MG63 (cell line): ENCODE data around the gene SPON2. TPM values are rescaled to one million over a fixed set of nuclear protein-coding genes. Genes with fewer than 3 reads are reported as not detected.

Source experiments
- DNase-seq: peaks from one replicate; pipeline ENCODE4 v3.0.0-alpha.2; 2020
- H3K27me3 ChIP-seq: fragments of 250-450 bp; sonication (Bioruptor Pico); 2 replicates; pipeline ENCODE4 v1.5.1; 2020; ENCODE audit warnings: mild to moderate bottlenecking, moderate library complexity
- H3K36me3 ChIP-seq: fragments of 250-450 bp; sonication (Bioruptor Pico); 2 replicates; pipeline ENCODE4 v1.5.1; 2020; ENCODE audit warnings: mild to moderate bottlenecking, moderate library complexity
- H3K4me3 ChIP-seq: fragments of 250-450 bp; sonication (Bioruptor Pico); 2 replicates; pipeline ENCODE4 v1.5.1; 2020; ENCODE audit warnings: mild to moderate bottlenecking, moderate library complexity
- H3K9me3 ChIP-seq: fragments of 250-450 bp; sonication (Bioruptor Pico); 2 replicates; pipeline ENCODE4 v1.5.1; 2020; ENCODE audit warnings: mild to moderate bottlenecking, moderate library complexity
- total RNA-seq: library from RNA; depleted of rRNA; stranded (reverse); fragments of >200 nt; shearing (Covaris generic); gene quantifications from 2 replicates; pipeline ENCODE4 v1.2.3, GENCODE V29; 2014; ENCODE audit warnings: low replicate concordance

The SPON2 gene
- total RNA-seq, 1 experiment from 2014 or later: 43.1 TPM

DNA sequence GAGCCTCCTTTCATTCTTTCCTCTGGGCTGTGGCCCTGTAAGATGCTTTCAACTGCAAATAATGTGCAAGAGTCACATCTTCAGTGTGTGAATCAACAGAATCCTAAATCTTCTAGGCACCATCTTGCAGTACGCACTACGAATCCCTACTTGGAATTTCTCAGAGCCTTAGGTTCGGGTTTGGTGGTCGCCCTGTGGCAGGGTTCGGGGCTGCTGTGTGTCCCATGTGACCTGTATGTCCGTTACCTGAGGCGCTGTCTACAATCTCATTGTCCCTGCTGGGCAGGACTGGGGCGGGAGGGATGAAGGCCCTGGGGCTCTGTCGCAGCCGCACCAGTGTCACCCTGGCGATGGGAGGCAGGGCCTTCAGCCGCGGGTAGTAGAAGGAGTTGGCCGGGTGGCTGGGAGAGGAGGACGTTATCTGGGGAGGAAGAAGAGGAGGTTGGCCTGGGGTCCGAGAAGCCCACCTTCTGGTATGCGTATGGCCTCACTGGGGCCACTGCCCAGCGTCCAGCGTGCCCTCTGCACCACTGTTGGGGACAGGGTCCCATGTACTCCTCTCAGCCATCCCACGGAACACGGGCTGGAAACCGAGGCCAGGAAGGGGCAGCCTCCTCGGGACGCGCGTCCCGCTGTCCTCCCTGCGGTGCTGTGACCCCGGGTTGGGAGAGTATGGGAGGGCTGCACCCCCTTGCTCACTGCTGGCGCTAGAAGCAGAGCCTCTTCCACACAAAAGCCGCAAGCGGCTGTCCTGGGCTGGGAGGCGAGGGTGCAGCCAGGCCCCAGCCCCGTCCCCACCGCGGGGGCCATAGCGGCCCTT is 2.0 kb downstream of the SPON2 start:
- Histone ChIP-seq H3K9me3 (no peaks in the 10 kb centered on the region), H3K27me3 (no peaks in the 10 kb centered on the region), H3K36me3 (peaks cover 9% of the 10 kb centered on the region), H3K4me3 (no peak overlapping the region)
- no peak for DNase-seq

DNA sequence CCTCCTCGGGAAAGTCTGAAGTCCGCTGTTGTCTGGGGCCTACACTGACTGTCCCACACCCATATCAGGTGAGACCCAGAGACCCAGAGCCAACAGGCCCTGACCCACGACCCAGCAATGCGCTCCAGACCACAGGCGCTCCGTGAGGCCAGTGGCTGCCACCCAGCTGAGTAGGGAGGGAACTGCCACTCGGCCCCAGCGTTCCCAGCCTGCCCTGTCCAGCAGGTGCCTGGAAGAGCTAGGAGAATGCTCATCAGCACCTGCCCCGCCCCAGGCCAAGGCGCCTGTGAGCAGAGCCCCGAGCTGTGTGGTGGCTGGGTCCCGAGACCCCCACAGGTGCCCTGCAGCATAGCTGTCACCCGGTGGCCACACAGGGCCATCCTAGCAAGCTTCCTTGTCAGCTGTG is 2.7 kb downstream of the SPON2 start:
- Histone ChIP-seq H3K27me3 (no peaks in the 10 kb centered on the region), H3K4me3 (no peak overlapping the region), H3K9me3 (no peaks in the 10 kb centered on the region), H3K36me3 (peaks cover 9% of the 10 kb centered on the region)
- no peak for DNase-seq

DNA sequence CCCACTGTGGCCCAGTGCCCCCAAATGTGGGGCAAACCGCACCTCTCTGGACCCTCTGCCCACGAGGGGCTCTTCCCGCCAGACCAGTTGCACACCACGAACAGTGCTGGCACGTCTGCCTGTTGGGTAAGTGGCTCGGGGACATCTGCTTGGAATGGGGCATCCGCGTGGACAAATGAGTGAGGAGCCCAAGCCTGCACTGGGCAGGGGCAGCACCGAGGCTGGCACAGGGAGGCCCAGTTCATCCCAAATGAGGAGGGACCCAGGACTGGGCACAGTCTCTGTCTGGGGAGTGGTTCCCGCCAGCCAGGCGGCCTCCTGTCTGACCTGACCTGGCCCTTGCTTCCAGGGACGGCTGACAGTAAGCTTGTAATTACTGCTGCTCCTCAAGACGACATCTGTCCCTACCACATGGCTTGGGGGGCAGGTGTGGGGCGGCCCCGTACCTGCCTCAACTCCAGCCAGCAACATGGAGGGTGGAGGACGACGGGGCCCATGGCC is 3.2 kb downstream of the SPON2 start:
- H3K4me3 ChIP-seq: no peak overlapping the region
- DNase-seq: no peak
- H3K36me3 ChIP-seq: peaks cover 9% of the 10 kb centered on the region
- no peaks in the 10 kb centered on the region for H3K9me3 ChIP-seq
- no peaks in the 10 kb centered on the region for H3K27me3 ChIP-seq

DNA sequence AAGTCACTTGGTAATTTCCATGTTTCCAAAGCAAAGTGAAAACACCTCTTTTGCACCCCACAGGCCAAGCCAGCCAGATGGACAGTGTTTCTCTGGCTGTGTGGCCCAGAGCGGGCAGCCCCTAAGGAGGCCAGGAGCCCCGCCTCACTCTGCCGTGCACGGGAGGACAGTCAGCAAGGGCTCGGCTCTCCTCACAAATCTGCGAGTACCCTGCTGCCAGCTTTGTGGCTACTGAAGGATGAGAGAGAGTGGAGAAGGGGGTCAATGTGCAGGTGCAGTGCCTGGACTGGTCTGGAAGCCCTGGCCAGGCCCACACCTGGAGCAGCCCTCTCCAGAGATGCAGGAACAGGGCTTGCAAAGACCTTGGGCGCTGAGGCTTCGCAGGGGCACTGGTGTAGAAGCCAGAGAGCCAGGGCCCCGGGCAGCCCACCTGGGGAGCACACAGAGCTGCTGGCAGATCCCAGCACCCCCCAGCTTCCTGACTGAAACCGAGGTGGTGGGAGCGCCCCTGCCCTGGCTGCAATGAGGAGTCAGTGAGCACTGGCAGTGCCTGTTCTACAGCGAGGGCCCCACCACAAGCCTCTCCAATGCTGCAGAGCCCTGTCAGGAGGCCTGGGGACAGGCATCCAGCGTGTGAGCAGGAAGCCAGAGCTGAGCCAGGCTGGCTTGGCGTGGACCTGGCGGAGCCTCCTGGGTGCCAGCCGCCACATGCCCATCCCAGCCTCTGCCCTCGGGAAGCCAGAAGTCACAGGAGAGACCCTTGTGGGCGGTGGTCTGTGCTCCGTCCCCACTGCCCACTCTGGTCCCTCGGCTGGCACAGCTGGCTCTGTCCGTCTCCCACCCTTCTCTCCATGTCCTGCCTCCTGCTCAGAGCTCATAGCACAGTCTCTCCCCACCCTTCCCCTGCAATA is 3.9 kb downstream of the SPON2 start:
- Histone ChIP-seq H3K27me3 (no peaks in the 10 kb centered on the region), H3K9me3 (no peaks in the 10 kb centered on the region), H3K36me3 (peaks cover 9% of the 10 kb centered on the region), H3K4me3 (no peak overlapping the region)
- no peak for DNase-seq

DNA sequence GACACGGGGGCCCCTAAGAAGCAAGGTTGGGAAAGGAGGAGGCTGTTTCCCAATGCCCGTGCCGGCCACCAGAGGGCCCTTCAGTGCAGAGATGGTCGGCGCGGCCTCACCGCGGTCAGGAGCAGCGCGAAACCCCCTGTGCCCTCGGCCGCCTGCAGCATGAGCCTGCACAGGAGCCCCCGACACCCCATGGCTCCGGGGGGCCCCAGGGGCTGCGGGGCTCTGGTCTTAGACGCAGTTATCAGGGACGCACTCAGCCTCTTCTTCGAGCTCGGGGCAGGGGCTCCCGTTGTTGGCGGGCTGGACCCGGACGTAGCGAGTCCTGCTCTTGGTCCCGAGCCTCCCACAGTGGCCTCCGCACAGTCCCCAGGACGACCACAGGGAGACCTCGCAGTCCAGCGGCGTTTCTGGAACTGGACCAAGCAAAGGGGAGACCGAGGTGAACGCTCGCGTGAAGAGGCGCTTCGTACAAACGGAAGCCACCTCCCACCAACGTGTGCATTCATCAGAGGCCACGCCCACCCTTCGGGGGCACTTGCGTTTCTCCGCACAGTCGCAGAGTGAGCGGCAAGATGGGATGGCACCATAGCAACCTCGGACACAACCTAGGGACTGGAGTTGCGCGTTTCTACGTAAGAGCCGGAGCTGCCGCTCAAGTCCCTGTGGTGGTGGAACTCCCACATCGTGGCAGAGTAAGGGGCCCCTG is 5.0 kb downstream of the SPON2 start:
- H3K36me3 ChIP-seq: peaks cover 9% of the 10 kb centered on the region
- no peak overlapping the region for H3K4me3 ChIP-seq
- no peaks in the 10 kb centered on the region for H3K9me3 ChIP-seq
- no peak for DNase-seq
- H3K27me3 ChIP-seq: no peaks in the 10 kb centered on the region

DNA sequence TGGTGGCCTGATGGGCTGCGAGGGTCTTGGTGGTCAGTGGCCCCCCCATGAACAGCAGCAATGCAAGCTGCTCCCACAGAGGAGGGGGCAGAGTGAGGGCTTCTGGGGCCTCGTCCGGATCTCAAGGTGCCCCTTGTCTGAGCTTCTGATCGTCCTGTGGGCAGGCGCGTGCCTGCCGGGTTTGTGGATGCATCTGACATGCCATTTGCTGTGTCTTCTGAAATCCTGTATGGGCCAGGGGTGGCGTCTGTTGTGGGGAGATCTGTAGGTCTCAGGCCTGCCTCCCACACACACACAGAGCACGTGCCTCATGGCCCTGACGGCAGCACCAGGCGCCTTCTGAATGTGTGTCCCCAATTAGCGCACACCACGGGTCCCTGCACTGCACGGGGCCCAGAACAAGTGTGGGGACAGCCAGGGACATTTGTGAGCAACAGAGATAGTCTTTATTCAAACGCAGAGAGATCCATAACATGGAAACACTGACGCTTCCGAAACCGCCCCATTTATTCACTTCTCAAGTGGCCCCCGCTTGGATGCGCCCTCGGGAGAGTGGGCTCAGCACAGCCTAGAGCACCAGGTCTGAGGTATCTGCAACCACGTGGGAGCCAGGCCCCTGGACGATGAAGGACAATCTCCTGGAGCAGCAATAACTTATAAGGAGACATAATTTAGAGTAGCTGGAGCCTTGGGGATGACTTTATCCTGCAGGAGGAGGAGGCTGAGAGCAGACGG is 5.7 kb downstream of the SPON2 start:
- Histone ChIP-seq H3K9me3 (no peaks in the 10 kb centered on the region), H3K27me3 (no peaks in the 10 kb centered on the region), H3K36me3 (peaks cover 9% of the 10 kb centered on the region), H3K4me3 (no peak overlapping the region)
- no peak for DNase-seq

DNA sequence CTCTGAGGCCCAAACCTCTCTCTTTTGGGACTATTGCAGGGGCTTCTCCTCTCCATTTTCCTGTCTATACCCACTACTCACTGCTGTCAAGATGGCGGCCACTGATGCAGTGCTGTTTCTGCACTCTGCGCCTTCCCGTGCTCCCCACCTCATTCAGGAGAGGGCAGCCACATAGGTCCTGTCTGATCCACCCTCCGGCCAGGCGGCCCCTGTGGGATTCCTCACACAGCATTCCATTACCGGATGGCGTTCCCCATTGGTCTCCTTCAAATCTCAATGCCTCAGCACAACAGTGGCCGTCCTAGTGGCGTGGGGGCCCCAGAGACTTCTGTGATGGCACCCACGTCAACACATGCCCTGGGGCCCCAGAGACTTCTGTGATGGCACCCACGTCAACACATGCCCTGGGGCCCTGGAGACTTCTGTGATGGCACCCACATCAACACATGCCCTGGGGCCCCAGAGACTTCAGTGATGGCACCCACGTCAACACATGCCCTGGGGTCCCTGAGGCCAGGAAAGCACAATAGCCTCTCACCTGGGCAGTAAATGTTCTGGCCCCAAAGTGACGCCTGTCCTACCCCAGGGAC is 7.3 kb downstream of the SPON2 start:
- no peak for DNase-seq
- peaks cover 9% of the 10 kb centered on the region for H3K36me3 ChIP-seq
- H3K4me3 ChIP-seq: no peak overlapping the region
- H3K9me3 ChIP-seq: no peaks in the 10 kb centered on the region
- no peaks in the 10 kb centered on the region for H3K27me3 ChIP-seq

DNA sequence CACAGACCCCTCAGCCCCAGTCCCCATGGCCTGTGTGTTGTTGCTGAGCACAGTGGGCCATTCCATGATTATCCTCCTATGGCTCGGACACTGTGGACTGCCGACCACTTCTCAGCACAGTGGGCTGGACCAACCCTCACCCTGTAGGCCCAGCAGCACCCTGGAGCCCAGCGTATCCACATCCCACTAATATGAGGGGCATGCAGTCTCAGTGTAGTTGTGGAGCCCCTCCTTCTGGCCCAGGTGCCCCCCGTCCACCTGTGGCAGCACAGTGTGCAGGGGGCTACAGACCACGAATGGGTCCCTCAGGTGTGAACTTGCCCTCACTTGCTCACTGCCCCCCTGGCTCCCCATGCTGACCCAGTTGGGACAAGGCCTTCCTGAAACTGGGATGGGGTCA is 7.9 kb downstream of the SPON2 start:
- H3K36me3 ChIP-seq: peaks cover 6% of the 10 kb centered on the region
- H3K4me3 ChIP-seq: no peak overlapping the region
- no peaks in the 10 kb centered on the region for H3K9me3 ChIP-seq
- no peaks in the 10 kb centered on the region for H3K27me3 ChIP-seq
- no peak for DNase-seq

DNA sequence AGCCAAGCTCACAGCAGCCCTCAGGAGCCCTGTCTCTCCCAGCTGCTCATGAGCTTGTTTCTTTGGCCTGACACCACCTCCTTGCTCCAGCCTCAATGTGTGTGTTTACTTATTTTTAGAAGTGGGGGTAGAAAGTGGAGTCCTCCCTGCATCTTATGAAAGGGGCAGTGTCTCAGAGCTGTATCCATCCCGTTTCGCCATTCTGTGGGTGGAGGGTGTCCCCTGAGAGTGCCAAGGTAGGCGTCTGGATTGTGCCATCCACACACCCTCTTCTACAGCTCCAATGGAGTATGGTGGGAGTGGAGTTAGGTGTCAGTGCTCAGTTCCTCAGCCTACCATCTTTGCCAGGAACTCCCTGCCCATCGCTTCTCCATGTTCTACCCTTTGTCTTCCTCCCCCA is 8.3 kb downstream of the SPON2 start:
- no peaks in the 10 kb centered on the region for H3K9me3 ChIP-seq
- peaks cover 6% of the 10 kb centered on the region for H3K36me3 ChIP-seq
- no peak overlapping the region for H3K4me3 ChIP-seq
- DNase-seq: no peak
- H3K27me3 ChIP-seq: no peaks in the 10 kb centered on the region

DNA sequence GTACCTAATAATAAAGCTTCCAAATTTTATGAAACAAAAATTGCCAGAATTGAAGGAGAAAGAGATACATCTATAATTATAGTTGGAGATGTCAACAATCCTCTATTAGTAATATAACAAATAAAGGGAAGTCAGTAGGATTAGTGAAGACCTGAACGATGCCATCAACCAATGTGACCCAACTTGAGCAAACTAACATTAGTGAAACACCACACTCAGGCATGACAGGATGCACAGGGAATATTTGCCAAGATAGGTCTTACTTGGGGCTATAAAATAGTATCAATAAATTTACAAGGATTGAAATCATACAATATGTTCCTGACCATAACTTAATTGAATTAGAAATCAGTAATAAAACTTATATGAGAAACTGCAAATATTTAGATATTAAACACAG is 12.0 kb downstream of the SPON2 start:
- Histone ChIP-seq H3K27me3 (no peaks in the 10 kb centered on the region), H3K36me3 (no peaks in the 10 kb centered on the region), H3K9me3 (0 out of 2 replicates have a peak, but pooled peaks cover 5% of the 10 kb centered on the region), H3K4me3 (no peak overlapping the region)
- no peak for DNase-seq

DNA sequence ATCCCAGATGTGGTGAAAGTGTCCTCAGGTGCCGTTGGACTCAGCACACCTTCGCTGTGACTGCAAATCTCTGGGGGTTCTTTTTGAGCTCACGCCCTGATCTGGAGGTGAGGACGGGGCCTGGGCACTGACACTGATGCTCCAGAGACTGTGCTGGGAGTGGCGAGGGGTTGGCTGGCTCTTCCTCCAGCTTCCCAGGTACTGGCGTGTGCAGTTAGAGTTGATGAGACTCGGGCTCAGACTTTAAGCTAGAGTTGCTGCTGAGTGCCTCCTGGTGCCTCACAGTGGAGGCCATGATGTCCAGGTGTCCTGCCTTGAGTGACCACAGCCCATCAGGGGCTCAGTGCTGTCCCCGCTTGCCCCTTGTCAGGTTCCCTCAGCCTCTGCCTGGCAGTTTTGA is 16.3 kb downstream of the SPON2 start:
- Histone ChIP-seq H3K4me3 (no peak overlapping the region), H3K27me3 (no peaks in the 10 kb centered on the region), H3K36me3 (no peaks in the 10 kb centered on the region), H3K9me3 (0 out of 2 replicates have a peak, but pooled peaks cover 5% of the 10 kb centered on the region)
- no peak for DNase-seq

DNA sequence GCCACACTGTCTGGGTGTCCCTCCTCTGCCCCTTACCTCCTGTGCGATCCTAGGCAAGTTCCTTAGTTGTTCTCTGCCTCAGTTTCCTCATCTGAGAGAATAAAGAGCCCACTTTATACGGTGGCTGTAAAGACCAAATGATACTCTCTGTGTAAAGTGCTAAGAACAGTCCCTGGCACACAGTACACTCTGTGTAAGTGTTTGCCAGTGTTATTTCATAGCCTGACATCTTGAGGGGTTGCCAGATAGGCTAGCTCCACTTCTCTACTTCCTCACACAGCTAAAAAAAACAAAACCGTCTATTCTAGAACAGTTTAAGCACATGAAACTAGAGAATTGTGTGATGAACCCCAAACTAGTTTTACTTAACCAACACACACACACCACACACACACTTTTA is 17.1 kb downstream of the SPON2 start:
- DNase-seq: no peak
- Histone ChIP-seq H3K27me3 (no peaks in the 10 kb centered on the region), H3K36me3 (no peaks in the 10 kb centered on the region), H3K9me3 (0 out of 2 replicates have a peak, but pooled peaks cover 5% of the 10 kb centered on the region), H3K4me3 (no peak overlapping the region)

DNA sequence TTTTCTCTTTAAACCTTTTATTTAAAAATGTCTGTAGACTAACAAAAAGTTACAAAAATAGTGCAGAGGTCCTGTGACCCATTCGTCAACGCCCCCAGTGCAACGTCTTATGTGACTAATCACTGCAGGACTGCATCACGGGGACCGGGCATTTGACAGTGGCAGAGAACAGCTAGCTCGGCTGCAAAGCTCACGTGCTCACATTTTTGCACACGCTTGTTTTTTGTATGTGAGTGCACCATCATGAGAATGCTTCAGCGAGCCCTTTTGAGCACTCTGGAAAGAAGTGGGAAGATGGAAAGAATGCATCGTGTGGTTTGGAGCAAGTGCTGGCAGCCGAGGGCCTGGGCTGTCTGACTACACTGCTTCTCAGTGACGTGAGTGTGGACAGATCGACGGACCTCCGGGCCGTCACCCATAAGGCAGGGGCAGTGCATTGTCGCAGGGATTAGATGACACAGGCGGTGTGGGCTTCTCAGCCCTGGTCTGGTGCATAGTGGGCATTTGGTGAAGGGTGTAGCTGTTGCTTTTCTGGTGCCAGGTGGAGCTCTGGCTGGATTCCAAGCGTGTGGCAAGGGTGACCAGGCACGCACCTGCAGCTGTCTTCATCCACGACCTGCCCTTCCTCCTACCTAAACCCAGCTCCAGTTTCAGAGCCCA is 17.7 kb downstream of the SPON2 start:
- 0 out of 2 replicates have a peak, but pooled peaks cover 5% of the 10 kb centered on the region for H3K9me3 ChIP-seq
- H3K27me3 ChIP-seq: no peaks in the 10 kb centered on the region
- H3K36me3 ChIP-seq: no peaks in the 10 kb centered on the region
- no peak overlapping the region for H3K4me3 ChIP-seq
- DNase-seq: no peak

DNA sequence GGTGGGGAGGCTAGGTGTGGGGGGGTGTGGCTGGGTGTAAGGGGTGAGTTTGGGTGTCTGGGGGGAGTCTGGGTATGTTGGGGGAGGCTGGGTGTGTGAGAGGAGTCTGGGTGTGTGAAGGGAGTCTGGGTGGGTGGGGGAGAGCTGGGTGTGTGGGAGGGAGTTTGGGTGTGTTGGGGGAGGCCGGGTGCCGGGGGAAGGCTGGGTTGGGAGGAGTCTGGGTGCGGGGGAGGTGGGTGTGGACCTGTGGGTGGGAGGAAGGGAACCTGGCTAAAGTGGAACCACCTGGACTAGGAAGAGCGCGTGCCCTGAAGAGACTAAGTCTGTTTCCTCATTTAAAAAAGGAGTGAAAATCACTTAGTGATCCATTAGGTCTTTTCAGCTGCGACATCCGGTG is 18.3 kb downstream of the SPON2 start:
- 0 out of 2 replicates have a peak, but pooled peaks cover 5% of the 10 kb centered on the region for H3K9me3 ChIP-seq
- H3K4me3 ChIP-seq: no peak overlapping the region
- H3K27me3 ChIP-seq: no peaks in the 10 kb centered on the region
- DNase-seq: no peak
- no peaks in the 10 kb centered on the region for H3K36me3 ChIP-seq

DNA sequence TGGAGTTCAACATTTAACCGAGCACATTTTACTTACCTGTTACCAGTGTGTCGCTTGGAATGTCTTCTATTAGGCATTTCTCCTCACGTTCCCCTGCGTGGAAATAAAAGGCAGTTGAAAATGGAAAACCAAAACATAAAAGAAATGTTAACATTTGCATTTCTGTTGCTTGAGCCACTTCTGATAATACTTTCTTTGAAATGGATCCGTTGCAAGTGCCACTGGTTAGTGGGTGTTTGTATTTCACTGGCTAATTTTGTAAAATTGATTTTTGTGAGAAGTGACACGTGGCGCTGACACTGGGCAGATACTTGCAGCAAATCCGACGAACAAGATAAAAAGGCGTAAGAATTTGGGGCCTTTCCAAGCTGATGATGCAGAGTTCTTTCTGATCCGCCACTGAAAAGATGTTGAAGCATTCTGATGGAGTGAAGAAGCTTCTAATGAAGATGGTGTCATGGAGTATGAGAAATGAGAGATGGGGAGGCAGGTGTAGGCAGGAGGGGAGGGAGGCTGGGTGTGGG is 18.8 kb downstream of the SPON2 start:
- Histone ChIP-seq H3K9me3 (0 out of 2 replicates have a peak, but pooled peaks cover 5% of the 10 kb centered on the region), H3K27me3 (no peaks in the 10 kb centered on the region), H3K36me3 (no peaks in the 10 kb centered on the region), H3K4me3 (no peak overlapping the region)
- DNase-seq: no peak
